GM23338 (cell line): ENCODE data around the gene EMILIN2. TPM values are rescaled to one million over a fixed set of nuclear protein-coding genes. Genes with fewer than 3 reads are reported as not detected.

Experiments
- ATAC-seq: fragments of 200-7000 bp; cut with Tn5 transposase; 3 replicates; pipeline ENCODE4 v1.9.1; 2020
- DNase-seq: peaks from one replicate; pipeline ENCODE4 v3.0.0-alpha.2; 2015; ENCODE audit warnings: low spot score
- H2AFZ ChIP-seq: fragments of 200-600 bp; sonication (generic); 2 replicates; pipeline ENCODE4 v1.8.0; 2016; ENCODE audit warnings: antibody characterized with exemption, mild to moderate bottlenecking, moderate library complexity
- H3F3A ChIP-seq: fragments of 200-600 bp; sonication (generic); replicated peaks from 2 replicates; pipeline ENCODE4 v1.8.0; 2017; ENCODE audit warnings: antibody characterized with exemption, mixed run types, low read depth
- H3K27ac ChIP-seq: fragments of 200-600 bp; sonication (generic); 2 replicates; pipeline ENCODE4 v1.6.1; 2016; ENCODE audit warnings: low read depth
- H3K27me3 ChIP-seq: fragments of 200-600 bp; sonication (generic); 2 replicates; pipeline ENCODE4 v1.8.0; 2016; ENCODE audit warnings: mild to moderate bottlenecking, mixed run types, moderate library complexity; ENCODE audit not compliant: insufficient read depth
- H3K36me3 ChIP-seq: fragments of 200-600 bp; sonication (generic); 2 replicates; pipeline ENCODE4 v1.8.0; 2016; ENCODE audit warnings: mild to moderate bottlenecking; ENCODE audit not compliant: insufficient read depth
- H3K4me1 ChIP-seq: fragments of 200-600 bp; sonication (generic); 2 replicates; pipeline ENCODE4 v1.8.0; 2016; ENCODE audit warnings: mild to moderate bottlenecking, moderate library complexity; ENCODE audit not compliant: insufficient read depth
- H3K4me2 ChIP-seq: fragments of 200-600 bp; sonication (generic); 2 replicates; pipeline ENCODE4 v1.7.1; 2017; ENCODE audit warnings: mixed run types
- H3K4me3 ChIP-seq: fragments of 200-600 bp; sonication (generic); 2 replicates; pipeline ENCODE4 v1.6.1; 2016; ENCODE audit warnings: mixed run types
- H3K79me2 ChIP-seq: fragments of 200-600 bp; sonication (generic); replicated peaks from 2 replicates; pipeline ENCODE4 v1.8.0; 2017; ENCODE audit warnings: mild to moderate bottlenecking; ENCODE audit not compliant: insufficient read depth
- H3K9me2 ChIP-seq: fragments of 200-600 bp; sonication (generic); 2 replicates; pipeline ENCODE4 v1.8.0; 2017; ENCODE audit not compliant: insufficient read depth
- H4K20me1 ChIP-seq: fragments of 200-600 bp; sonication (generic); replicated peaks from 2 replicates; pipeline ENCODE4 v1.8.0; 2017; ENCODE audit warnings: mild to moderate bottlenecking; ENCODE audit not compliant: insufficient read depth
- H3K27ac Mint-ChIP-seq: 2 replicates; pipeline ENCODE4 v1.8.0; 2020; ENCODE audit warnings: inconsistent platforms, mild to moderate bottlenecking, moderate library complexity, mixed read lengths
- H3K27me3 Mint-ChIP-seq: 3 replicates; pipeline ENCODE4 v1.8.0; 2022; ENCODE audit warnings: low read depth, mild to moderate bottlenecking, moderate library complexity, mixed read lengths, inconsistent platforms; ENCODE audit not compliant: insufficient read depth, poor library complexity
- H3K36me3 Mint-ChIP-seq: 3 replicates; pipeline ENCODE4 v1.8.0; 2021; ENCODE audit warnings: low read depth, mild to moderate bottlenecking, inconsistent platforms, moderate library complexity, mixed read lengths
- H3K4me1 Mint-ChIP-seq: 3 replicates; pipeline ENCODE4 v1.8.0; 2020; ENCODE audit warnings: mild to moderate bottlenecking, inconsistent platforms, mixed read lengths
- H3K4me3 Mint-ChIP-seq: 3 replicates; pipeline ENCODE4 v1.8.0; 2021; ENCODE audit warnings: moderate library complexity, mild to moderate bottlenecking, inconsistent platforms, mixed read lengths
- H3K9me3 Mint-ChIP-seq: 3 replicates; pipeline ENCODE4 v1.8.0; 2020; ENCODE audit warnings: moderate library complexity, mild to moderate bottlenecking, inconsistent platforms, mixed read lengths
- EZH2 ChIP-seq: fragments of 200-600 bp; sonication (generic); IDR thresholded peaks from one replicate; pipeline ENCODE4 v1.8.0; 2017; ENCODE audit warnings: antibody characterized with exemption, mild to moderate bottlenecking, low read depth; ENCODE audit not compliant: unreplicated experiment
- NANOG ChIP-seq: IDR thresholded peaks from 2 replicates; pipeline ENCODE4 v1.6.1; 2016; ENCODE audit warnings: antibody characterized with exemption, borderline replicate concordance
- POLR2AphosphoS5 ChIP-seq: IDR thresholded peaks from 2 replicates; pipeline ENCODE4 v1.6.1; 2016; ENCODE audit warnings: antibody characterized with exemption, low read depth
- long read RNA-seq: library from polyadenylated mRNA; unstranded; transcript quantifications from one replicate; pipeline ENCODE4 v2.0.0, GENCODE V29; 2020; ENCODE audit not compliant: unreplicated experiment
- polyA plus RNA-seq: library from polyadenylated mRNA; unstranded; fragments of >200 nt; fragmentation: Nextera tagmentation; extraction: Ambion mirVana; gene quantifications from 2 replicates; pipeline ENCODE4 v1.2.1, GENCODE V29; 2016
- total RNA-seq: library from RNA; depleted of rRNA; stranded (reverse); fragments of >200 nt; shearing (Covaris generic); gene quantifications from 2 replicates; pipeline ENCODE4 v1.2.3, GENCODE V29; 2014; rRNA removed
- TF ChIP-seq, protein P1 (sequence below): fragments of 250-450 bp; sonication (Bioruptor Pico); IDR thresholded peaks from 2 replicates; pipeline ENCODE4 v1.5.0; 2020; ENCODE audit warnings: mild to moderate bottlenecking, moderate library complexity
- TF ChIP-seq, protein P2 (sequence below): IDR thresholded peaks from 2 replicates; pipeline ENCODE4 v1.6.1; 2016; ENCODE audit warnings: antibody characterized with exemption
- TF ChIP-seq, protein P3 (sequence below): IDR thresholded peaks from one replicate; pipeline ENCODE4 v1.6.1; 2018; ENCODE audit warnings: antibody characterized with exemption; ENCODE audit not compliant: unreplicated experiment

EMILIN2 gene
- total RNA-seq = 7.1 and 11.6 TPM in 2 replicates
- 3.0 and 3.7 TPM in 2 replicates for polyA plus RNA-seq
- long read RNA-seq, partial matches to known transcripts = 0 of 1 reads
- long read RNA-seq, other reads (novel, unspliced or antisense) = 1 of 1 reads

DNA sequence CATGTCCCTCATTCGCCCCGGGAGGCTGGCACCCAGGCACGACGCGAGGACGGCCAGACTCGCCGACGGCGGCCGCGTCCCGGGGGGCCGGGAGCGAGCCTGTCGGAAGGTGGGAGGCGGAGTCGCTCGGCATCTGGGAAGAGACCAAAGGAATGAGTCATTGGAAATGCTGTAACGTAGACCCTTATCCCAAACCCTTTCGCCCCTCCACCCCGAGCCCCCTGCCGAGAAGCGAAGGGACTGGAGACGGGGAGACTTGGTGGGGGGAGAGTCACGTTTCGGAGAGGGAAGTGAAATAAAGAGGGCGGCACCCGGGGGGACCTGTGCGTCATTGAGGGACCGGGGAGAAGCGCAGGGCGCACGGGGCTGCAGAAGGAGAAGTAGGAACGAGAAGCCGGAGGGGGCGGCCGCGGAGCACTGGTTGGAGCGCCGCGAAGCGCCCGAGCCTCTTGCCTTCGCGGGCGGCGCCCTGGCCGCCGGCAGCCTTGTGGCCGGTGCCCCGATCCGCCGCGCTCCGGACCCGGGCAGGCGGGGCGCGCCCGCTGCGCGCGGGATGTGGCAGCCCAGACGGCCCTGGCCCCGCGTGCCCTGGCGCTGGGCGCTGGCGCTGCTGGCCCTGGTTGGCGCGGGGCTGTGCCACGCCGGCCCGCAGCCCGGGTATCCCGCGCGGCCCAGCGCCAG is at the start of gene EMILIN2:
Gene EMILIN2 (plus strand): TSS at position 371 of the 681 bp plus-strand sequence. CDS start 183 bp downstream, at position 554.
- Mint-ChIP-seq H3K27me3 (peaks cover 57% of the 10 kb centered on the region), H3K4me3 (peak within 1 kb of the TSS; percentile 90), H3K9me3 (no peaks in the 10 kb centered on the region; the same call in 2 of the 3 replicates), H3K27ac (no peak within 1 kb of the TSS; the same call in 1 of the 2 replicates), H3K36me3 (no peaks in the 10 kb centered on the region; the same call in 2 of the 3 replicates), H3K4me1 (peaks cover 5% of the 10 kb centered on the region)
- Histone ChIP-seq H3K79me2 (no peaks in the 10 kb centered on the region), H3K4me2 (peak within 1 kb of the TSS; percentile 94), H3K27ac (no peak within 1 kb of the TSS), H3F3A (peaks cover 5% of the 10 kb centered on the region; the same call in 1 of the 2 replicates), H3K36me3 (no peaks in the 10 kb centered on the region), H3K4me3 (peak within 1 kb of the TSS; percentile 94), H4K20me1 (no peaks in the 10 kb centered on the region), H3K9me2 (no peaks in the 10 kb centered on the region), H3K27me3 (peaks cover 80% of the 10 kb centered on the region), H3K4me1 (peaks cover 7% of the 10 kb centered on the region), H2AFZ (peak within 1 kb of the TSS; percentile 98)
- no peak for TF ChIP-seq NANOG
- peak; percentile 70 for TF ChIP-seq EZH2
- TF ChIP-seq, protein P1, sequence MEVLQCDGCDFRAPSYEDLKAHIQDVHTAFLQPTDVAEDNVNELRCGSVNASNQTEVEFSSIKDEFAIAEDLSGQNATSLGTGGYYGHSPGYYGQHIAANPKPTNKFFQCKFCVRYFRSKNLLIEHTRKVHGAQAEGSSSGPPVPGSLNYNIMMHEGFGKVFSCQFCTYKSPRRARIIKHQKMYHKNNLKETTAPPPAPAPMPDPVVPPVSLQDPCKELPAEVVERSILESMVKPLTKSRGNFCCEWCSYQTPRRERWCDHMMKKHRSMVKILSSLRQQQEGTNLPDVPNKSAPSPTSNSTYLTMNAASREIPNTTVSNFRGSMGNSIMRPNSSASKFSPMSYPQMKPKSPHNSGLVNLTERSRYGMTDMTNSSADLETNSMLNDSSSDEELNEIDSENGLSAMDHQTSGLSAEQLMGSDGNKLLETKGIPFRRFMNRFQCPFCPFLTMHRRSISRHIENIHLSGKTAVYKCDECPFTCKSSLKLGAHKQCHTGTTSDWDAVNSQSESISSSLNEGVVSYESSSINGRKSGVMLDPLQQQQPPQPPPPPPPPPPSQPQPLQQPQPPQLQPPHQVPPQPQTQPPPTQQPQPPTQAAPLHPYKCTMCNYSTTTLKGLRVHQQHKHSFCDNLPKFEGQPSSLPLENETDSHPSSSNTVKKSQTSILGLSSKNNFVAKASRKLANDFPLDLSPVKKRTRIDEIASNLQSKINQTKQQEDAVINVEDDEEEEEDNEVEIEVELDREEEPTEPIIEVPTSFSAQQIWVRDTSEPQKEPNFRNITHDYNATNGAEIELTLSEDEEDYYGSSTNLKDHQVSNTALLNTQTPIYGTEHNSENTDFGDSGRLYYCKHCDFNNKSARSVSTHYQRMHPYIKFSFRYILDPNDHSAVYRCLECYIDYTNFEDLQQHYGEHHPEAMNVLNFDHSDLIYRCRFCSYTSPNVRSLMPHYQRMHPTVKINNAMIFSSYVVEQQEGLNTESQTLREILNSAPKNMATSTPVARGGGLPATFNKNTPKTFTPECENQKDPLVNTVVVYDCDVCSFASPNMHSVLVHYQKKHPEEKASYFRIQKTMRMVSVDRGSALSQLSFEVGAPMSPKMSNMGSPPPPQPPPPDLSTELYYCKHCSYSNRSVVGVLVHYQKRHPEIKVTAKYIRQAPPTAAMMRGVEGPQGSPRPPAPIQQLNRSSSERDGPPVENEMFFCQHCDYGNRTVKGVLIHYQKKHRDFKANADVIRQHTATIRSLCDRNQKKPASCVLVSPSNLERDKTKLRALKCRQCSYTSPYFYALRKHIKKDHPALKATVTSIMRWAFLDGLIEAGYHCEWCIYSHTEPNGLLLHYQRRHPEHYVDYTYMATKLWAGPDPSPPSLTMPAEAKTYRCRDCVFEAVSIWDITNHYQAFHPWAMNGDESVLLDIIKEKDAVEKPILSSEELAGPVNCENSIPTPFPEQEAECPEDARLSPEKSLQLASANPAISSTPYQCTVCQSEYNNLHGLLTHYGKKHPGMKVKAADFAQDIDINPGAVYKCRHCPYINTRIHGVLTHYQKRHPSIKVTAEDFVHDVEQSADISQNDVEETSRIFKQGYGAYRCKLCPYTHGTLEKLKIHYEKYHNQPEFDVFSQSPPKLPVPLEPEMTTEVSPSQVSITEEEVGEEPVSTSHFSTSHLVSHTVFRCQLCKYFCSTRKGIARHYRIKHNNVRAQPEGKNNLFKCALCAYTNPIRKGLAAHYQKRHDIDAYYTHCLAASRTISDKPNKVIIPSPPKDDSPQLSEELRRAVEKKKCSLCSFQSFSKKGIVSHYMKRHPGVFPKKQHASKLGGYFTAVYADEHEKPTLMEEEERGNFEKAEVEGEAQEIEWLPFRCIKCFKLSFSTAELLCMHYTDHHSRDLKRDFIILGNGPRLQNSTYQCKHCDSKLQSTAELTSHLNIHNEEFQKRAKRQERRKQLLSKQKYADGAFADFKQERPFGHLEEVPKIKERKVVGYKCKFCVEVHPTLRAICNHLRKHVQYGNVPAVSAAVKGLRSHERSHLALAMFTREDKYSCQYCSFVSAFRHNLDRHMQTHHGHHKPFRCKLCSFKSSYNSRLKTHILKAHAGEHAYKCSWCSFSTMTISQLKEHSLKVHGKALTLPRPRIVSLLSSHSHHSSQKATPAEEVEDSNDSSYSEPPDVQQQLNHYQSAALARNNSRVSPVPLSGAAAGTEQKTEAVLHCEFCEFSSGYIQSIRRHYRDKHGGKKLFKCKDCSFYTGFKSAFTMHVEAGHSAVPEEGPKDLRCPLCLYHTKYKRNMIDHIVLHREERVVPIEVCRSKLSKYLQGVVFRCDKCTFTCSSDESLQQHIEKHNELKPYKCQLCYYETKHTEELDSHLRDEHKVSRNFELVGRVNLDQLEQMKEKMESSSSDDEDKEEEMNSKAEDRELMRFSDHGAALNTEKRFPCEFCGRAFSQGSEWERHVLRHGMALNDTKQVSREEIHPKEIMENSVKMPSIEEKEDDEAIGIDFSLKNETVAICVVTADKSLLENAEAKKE = no peak
- TF ChIP-seq, protein P2, sequence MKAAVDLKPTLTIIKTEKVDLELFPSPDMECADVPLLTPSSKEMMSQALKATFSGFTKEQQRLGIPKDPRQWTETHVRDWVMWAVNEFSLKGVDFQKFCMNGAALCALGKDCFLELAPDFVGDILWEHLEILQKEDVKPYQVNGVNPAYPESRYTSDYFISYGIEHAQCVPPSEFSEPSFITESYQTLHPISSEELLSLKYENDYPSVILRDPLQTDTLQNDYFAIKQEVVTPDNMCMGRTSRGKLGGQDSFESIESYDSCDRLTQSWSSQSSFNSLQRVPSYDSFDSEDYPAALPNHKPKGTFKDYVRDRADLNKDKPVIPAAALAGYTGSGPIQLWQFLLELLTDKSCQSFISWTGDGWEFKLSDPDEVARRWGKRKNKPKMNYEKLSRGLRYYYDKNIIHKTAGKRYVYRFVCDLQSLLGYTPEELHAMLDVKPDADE = no peak
- TF ChIP-seq, protein P3, sequence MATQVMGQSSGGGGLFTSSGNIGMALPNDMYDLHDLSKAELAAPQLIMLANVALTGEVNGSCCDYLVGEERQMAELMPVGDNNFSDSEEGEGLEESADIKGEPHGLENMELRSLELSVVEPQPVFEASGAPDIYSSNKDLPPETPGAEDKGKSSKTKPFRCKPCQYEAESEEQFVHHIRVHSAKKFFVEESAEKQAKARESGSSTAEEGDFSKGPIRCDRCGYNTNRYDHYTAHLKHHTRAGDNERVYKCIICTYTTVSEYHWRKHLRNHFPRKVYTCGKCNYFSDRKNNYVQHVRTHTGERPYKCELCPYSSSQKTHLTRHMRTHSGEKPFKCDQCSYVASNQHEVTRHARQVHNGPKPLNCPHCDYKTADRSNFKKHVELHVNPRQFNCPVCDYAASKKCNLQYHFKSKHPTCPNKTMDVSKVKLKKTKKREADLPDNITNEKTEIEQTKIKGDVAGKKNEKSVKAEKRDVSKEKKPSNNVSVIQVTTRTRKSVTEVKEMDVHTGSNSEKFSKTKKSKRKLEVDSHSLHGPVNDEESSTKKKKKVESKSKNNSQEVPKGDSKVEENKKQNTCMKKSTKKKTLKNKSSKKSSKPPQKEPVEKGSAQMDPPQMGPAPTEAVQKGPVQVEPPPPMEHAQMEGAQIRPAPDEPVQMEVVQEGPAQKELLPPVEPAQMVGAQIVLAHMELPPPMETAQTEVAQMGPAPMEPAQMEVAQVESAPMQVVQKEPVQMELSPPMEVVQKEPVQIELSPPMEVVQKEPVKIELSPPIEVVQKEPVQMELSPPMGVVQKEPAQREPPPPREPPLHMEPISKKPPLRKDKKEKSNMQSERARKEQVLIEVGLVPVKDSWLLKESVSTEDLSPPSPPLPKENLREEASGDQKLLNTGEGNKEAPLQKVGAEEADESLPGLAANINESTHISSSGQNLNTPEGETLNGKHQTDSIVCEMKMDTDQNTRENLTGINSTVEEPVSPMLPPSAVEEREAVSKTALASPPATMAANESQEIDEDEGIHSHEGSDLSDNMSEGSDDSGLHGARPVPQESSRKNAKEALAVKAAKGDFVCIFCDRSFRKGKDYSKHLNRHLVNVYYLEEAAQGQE = no peak
- TF ChIP-seq POLR2AphosphoS5 = no peak
- DNase-seq (peak; percentile 75), ATAC-seq (peak; percentile 43)
